Measurements from ENCODE around the gene FLT1. TPM values are rescaled to one million over a fixed set of nuclear protein-coding genes. Genes with fewer than 3 reads are reported as not detected.

The FLT1 gene
- polyA plus RNA-seq, 4 donors, result 44.6 to 61.8 (median 53.6) TPM

GRCh38 chr13:28463481-28463880 lies 31.4 kb downstream of the FLT1 start:
- no peak for DNase-seq (ENCODE audit: low read depth in 4 of 4, low spot score in 3 of 4)

- no peak for DNase-seq (ENCODE audit: low read depth in 4 of 4, low spot score in 3 of 4)
These were observed 35.0 kb downstream of the FLT1 start for GRCh38 chr13:28459911-28460310.

- no peak for DNase-seq (ENCODE audit: low read depth in 4 of 4, low spot score in 3 of 4)
These were observed 36.3 kb downstream of the FLT1 start for GRCh38 chr13:28458608-28459007.

GRCh38 chr13:28458051-28458450 lies 36.9 kb downstream of the FLT1 start:
- DNase-seq (ENCODE audit: low read depth in 4 of 4, low spot score in 3 of 4), result no peak

- no peak for DNase-seq (ENCODE audit: low read depth in 4 of 4, low spot score in 3 of 4)
These were observed 37.4 kb downstream of the FLT1 start for GRCh38 chr13:28457521-28457920.

GRCh38 chr13:28455580-28456194 lies 39.2 kb downstream of the FLT1 start:
- no peak for DNase-seq (ENCODE audit: low read depth in 4 of 4, low spot score in 3 of 4)

GRCh38 chr13:28452755-28453154 lies 42.2 kb downstream of the FLT1 start:
- DNase-seq (ENCODE audit: low read depth in 4 of 4, low spot score in 3 of 4), result no peak

- DNase-seq (ENCODE audit: low read depth in 4 of 4, low spot score in 3 of 4), result no peak
These were observed 43.3 kb downstream of the FLT1 start for GRCh38 chr13:28451482-28452217.

- peak in 1 of 4 donors; percentile 20 for DNase-seq (ENCODE audit: low read depth in 4 of 4, low spot score in 3 of 4)
These were observed 44.8 kb downstream of the FLT1 start for GRCh38 chr13:28449826-28450773.

GRCh38 chr13:28448651-28449358 lies 46.1 kb downstream of the FLT1 start:
- DNase-seq (ENCODE audit: low read depth in 4 of 4, low spot score in 3 of 4), result no peak

- no peak for DNase-seq (ENCODE audit: low read depth in 4 of 4, low spot score in 3 of 4)
These were observed 46.9 kb downstream of the FLT1 start for GRCh38 chr13:28447989-28448388.

GRCh38 chr13:28447206-28447605 lies 47.7 kb downstream of the FLT1 start:
- no peak for DNase-seq (ENCODE audit: low read depth in 4 of 4, low spot score in 3 of 4)

GRCh38 chr13:28442839-28443238 lies 52.1 kb downstream of the FLT1 start:
- DNase-seq (ENCODE audit: low read depth in 4 of 4, low spot score in 3 of 4), result no peak

- no peak for DNase-seq (ENCODE audit: low read depth in 4 of 4, low spot score in 3 of 4)
These were observed 53.4 kb downstream of the FLT1 start for GRCh38 chr13:28441529-28441928.

- DNase-seq (ENCODE audit: low read depth in 4 of 4, low spot score in 3 of 4), result no peak
These were observed 54.0 kb downstream of the FLT1 start for GRCh38 chr13:28440774-28441504.

- no peak for DNase-seq (ENCODE audit: low read depth in 4 of 4, low spot score in 3 of 4)
These were observed 56.2 kb downstream of the FLT1 start for GRCh38 chr13:28438598-28439334.

GRCh38 chr13:28438067-28438466 lies 56.9 kb downstream of the FLT1 start:
- no peak for DNase-seq (ENCODE audit: low read depth in 4 of 4, low spot score in 3 of 4)

- DNase-seq (ENCODE audit: low read depth in 4 of 4, low spot score in 3 of 4), result no peak
These were observed 59.0 kb downstream of the FLT1 start for GRCh38 chr13:28435917-28436316.

GRCh38 chr13:28434926-28435325 lies 60.0 kb downstream of the FLT1 start:
- no peak for DNase-seq (ENCODE audit: low read depth in 4 of 4, low spot score in 3 of 4)
